HG02759 (cell line): ENCODE measurements around the gene C19orf25.
"Not testable (repeated sequence)": the region's sequence is repeated elsewhere in the genome, so short reads cannot be mapped to it uniquely, and the experiment has no call there.

Experiments used
- ATAC-seq: cut with Tn5 transposase; IDR thresholded peaks from one replicate; pipeline ENCODE4 v1.9.1; 2021; ENCODE audit warnings: mild to moderate bottlenecking, moderate library complexity; ENCODE audit not compliant: unreplicated experiment

The C19orf25 gene

GRCh38 chr19:1482361-1483130, 3.5 kb upstream of the C19orf25 start:
- no peak for ATAC-seq

- ATAC-seq, result no peak
These were observed 2.9 kb upstream of the C19orf25 start for GRCh38 chr19:1481893-1482360.

DNA sequence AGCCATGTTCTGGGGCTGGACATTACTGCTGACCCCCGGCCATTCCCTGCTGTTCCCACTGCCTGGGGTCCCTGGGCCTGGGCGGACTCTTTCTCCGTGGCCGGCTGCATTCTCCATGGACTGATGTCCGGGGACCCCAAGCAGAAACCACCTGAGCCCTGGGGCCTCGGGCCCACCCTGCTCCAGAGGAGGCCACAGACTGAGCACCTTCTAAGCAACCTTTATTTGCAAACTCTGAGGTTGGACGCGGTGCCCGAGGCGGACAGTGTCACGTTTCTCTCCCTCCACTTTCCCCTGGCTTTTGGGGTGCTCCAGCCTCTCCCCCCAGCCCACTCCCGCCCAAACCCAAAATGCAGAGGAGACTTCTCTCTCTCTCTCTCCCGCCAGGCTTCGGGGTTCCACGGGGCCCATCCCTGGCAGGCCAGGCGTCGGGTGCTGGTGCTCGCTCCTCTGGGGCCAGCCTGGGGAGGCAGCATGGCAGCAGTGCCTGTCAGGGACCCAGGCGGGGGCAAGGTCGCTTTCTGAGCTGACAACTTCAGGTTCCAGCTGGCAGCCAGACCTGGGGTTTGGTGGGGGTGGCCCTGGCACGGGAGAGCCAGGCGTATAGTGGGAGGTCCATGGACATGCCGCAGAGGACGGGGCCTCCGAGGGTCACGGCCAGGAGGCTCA, 2.3 kb upstream of the C19orf25 start:
- ATAC-seq, result no peak

- not testable (repeated sequence) for ATAC-seq
These were observed 2.0 kb downstream of the C19orf25 start for GRCh38 chr19:1477056-1477455.

- no peak for ATAC-seq
These were observed 3.1 kb downstream of the C19orf25 start for GRCh38 chr19:1475751-1476437.

- ATAC-seq, result no peak
These were observed 4.2 kb downstream of the C19orf25 start for GRCh38 chr19:1474765-1475351.

DNA sequence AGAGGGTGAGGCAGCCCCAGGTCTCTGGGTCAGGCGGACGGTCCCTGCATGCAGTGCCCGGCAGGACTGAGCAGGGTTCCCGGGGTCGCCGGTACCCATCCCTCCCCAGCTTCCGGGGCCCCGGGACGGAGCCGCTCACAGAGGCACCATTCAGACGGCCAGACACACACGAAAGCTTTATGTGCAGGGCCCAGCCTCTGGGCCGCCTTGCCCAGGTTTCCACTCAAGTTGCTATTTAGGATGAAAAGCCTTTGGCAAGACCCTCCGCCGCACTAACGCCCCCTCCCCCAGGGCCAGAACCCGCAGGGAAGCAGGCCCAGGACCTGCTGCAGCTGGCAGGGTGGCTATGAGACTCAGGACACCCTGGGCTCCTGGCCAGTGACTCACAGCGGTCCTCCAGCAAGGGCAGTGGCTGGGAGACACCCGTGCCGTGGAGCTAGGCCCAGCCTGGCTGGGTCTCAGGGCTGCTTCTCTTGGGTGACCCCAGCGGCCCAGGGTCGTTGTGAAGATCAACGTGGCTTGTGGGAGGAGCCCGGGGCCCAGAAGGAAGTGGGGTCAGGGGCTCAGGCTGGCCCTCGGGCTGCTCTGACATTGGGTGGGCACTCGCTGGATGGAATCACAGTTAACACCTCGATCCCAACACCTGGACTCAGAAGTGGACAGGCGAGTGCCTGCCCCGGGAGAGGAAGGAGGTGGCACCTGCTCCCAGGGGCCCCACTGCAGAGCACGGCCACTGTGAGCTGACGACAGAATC, 4.8 kb downstream of the C19orf25 start:
- ATAC-seq, result no peak

DNA sequence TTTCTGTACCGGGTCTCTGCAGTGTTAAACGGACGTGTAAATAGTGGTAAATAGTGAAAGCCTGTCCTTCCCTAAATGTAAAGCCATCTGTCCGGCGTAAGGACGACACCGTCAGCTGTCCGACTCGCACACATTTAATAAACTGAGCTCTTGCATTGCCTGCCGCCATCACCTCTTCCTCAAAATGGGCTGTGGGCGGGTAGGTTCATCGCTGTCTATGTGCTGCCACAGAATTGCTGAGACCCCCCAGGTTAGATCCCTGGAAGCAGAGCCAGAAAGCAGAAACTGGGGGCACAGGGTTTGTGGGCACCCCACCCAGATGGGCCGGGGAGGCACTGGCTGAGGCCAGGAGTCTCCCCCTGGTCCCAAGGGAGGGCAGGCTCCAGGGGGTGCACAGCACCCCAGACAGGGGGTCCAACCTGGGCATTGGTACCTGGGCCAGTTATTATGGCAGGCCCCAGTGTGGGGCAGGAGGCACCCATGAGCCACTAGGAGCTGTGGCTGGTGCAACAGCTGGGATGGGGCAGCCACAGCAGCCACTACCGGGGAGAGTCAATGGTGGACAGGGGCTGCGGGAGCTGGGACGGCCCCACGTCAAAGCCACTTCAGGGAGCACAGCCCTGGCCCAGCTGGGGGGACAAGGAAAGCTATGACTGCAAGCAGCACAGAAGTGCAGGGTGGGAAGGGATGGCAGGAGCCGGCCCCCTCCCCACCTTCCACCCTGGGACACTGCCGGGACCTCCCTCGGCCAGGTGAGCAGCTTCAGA, 5.7 kb downstream of the C19orf25 start:
- no peak for ATAC-seq

GRCh38 chr19:1472231-1473084, 6.6 kb downstream of the C19orf25 start:
- no peak for ATAC-seq

GRCh38 chr19:1471515-1472160, 7.4 kb downstream of the C19orf25 start:
- ATAC-seq, result no peak

DNA sequence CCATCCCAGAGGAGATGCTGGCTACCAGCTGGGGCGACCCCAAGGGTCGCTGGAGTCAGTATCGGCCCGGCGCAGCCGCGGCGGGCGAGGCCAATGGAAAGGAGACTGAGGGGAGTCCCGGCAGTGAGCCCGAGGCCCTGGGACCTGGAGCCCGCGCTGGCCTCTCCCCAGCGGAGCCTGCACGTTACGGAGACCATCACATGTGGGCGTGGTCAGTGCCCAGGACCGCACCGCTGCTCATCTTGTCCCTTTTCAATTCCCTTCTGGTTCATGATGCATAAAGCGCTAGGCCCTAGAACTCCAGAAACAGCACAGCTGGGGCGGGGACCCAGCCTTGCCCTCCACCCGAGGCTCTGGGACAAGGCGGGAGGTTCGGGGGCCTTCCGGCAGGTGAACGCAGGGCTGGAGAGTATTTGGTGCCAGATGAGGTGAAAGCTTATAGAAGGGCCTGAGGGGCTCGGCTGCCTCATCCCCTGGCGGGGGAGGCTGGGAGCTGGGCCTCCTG, 8.0 kb downstream of the C19orf25 start:
- no peak for ATAC-seq

DNA sequence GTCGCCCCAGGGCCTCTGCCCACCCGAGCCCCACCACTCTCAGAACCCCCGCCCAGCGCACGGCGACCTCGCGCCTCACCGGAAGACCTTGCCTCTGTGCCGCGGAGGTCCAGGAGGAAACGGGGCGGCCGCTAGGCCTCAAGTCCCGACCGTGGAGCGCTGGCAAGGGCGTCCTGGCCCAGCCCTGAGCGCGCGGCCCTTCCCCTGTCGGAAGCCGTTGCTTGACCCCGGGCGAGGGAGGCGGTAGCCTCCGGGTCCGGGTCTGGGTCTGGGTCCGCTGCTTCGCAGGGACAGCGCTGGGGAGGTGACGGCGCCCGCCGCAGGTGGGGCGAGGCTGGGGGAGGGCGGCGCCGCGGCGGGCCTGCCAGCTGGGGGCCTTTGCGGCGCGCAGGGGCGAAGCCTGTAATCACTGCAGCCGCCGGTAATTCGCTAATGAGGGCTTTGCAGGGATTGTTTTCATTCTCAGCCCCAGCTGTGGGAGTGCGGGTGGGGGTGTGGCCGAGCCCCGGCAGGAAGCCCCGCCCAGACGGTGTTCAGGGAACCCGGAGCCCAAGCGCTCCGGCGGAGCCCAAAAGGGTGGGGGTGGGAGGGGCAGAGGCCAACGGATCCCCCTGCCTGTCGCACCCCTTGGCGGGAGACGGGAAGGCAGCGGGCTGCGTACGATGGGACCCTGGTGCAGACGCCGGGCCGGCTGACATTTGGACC, 8.6 kb downstream of the C19orf25 start:
- no peak for ATAC-seq

- ATAC-seq, result no peak
These were observed 9.0 kb downstream of the C19orf25 start for GRCh38 chr19:1470055-1470304.

GRCh38 chr19:1469255-1470054, 9.6 kb downstream of the C19orf25 start:
- no peak for ATAC-seq

DNA sequence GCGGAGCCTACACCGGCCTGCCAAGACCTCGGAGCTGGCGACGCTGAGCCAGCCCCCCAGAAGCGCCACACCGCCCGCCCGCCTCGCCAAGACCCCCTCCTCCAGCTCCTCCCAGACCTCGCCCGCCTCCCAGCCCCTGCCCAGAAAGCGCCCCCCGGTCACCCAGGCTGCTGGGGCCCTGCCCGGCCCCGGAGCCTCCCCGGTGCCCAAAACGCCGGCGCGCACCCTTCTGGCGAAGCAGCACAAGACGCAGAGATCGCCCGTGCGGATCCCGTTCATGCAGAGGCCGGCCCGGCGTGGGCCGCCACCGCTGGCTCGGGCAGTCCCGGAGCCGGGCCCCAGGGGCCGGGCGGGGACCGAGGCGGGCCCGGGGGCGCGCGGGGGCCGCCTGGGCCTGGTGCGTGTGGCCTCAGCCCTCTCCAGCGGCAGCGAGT, 10.2 kb downstream of the C19orf25 start:
- no peak for ATAC-seq

DNA sequence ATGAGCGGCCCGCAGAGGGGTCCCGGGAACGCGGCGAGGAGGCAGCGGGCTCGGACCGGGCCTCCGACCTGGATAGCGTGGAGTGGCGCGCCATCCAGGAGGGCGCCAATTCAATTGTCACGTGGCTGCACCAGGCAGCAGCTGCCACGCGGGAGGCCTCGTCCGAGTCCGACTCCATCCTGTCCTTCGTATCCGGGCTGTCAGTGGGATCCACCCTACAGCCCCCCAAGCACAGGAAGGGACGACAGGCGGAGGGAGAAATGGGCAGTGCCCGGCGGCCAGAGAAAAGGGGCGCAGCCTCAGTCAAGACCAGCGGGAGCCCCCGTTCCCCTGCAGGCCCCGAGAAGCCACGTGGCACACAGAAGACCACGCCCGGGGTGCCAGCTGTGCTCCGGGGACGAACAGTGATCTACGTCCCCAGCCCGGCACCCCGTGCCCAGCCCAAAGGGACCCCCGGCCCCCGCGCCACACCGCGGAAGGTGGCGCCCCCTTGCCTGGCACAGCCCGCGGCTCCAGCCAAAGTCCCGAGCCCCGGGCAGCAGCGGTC, 10.7 kb downstream of the C19orf25 start:
- no peak for ATAC-seq
